PC-9 (cell line): ENCODE measurements around the gene SORT1. TPM values are rescaled to one million over a fixed set of nuclear protein-coding genes. Genes with fewer than 3 reads are reported as not detected.

Experiments used
- BruUV-seq: library from RNA; stranded (reverse); fragments of 400-500 nt; replicated peaks from 2 replicates; lab custom pipeline; 2021; lab: Mats Ljungman, UMichigan
- CTCF ChIA-PET: fragments of 300-600 bp; sonication (Branson Sonifier 250); formaldehyde crosslinking; loops from one replicate; lab custom pipeline; 2022; ENCODE audit warnings: antibody characterized with exemption; lab: Charles Lee
- POLR2A ChIA-PET: fragments of 300-600 bp; sonication (Branson Sonifier 250); formaldehyde crosslinking; loops from one replicate; lab custom pipeline; 2022; ENCODE audit warnings: antibody characterized with exemption; ENCODE audit not compliant: unreplicated experiment; lab: Charles Lee
- DNase-seq, 2 experiments: peaks; one replicate each; pipeline versions ENCODE4 v3.0.0 to v3.0.0-alpha.2; 2015 to 2022; ENCODE audit warnings: mixed read lengths in 1 of 2
- H2AFZ ChIP-seq: fragments of 200-600 bp; sonication (generic); 2 replicates; pipeline ENCODE4 v1.8.1; 2017; ENCODE audit warnings: antibody characterized with exemption
- H3F3A ChIP-seq: fragments of 200-600 bp; sonication (generic); 2 replicates; pipeline ENCODE4 v1.8.1; 2017; ENCODE audit warnings: antibody characterized with exemption, mild to moderate bottlenecking, low read depth; ENCODE audit not compliant: insufficient read depth
- H3K27ac ChIP-seq: fragments of 200-600 bp; sonication (generic); 2 replicates; pipeline ENCODE4 v1.6.1; 2016; ENCODE audit warnings: mixed run types
- H3K27me3 ChIP-seq: fragments of 200-600 bp; sonication (generic); 2 replicates; pipeline ENCODE4 v1.6.1; 2016; ENCODE audit warnings: low read depth, mixed run types; ENCODE audit not compliant: insufficient read depth
- H3K36me3 ChIP-seq: fragments of 200-600 bp; sonication (generic); 2 replicates; pipeline ENCODE4 v1.6.1; 2016; ENCODE audit warnings: low read depth, mixed run types
- H3K4me1 ChIP-seq: fragments of 200-600 bp; sonication (generic); replicated peaks from 2 replicates; pipeline ENCODE4 v1.6.1; 2016; ENCODE audit warnings: mixed run types; ENCODE audit not compliant: insufficient read depth
- H3K4me2 ChIP-seq: fragments of 200-600 bp; sonication (generic); 2 replicates; pipeline ENCODE4 v1.6.1; 2017; ENCODE audit warnings: mixed run types
- H3K4me3 ChIP-seq: fragments of 200-600 bp; sonication (generic); 2 replicates; pipeline ENCODE4 v1.6.1; 2016; ENCODE audit warnings: mixed run types
- H3K79me2 ChIP-seq: fragments of 200-600 bp; sonication (generic); 2 replicates; pipeline ENCODE4 v1.6.1; 2017; ENCODE audit warnings: low read depth, mixed run types
- H3K9me2 ChIP-seq: fragments of 200-600 bp; sonication (generic); 2 replicates; pipeline ENCODE4 v1.8.1; 2017; ENCODE audit warnings: mild to moderate bottlenecking; ENCODE audit not compliant: insufficient read depth
- H3K9me3 ChIP-seq: fragments of 200-600 bp; sonication (generic); 2 replicates; pipeline ENCODE4 v1.8.1; 2016; ENCODE audit warnings: low read depth; ENCODE audit not compliant: insufficient read depth
- H4K20me1 ChIP-seq: fragments of 200-600 bp; sonication (generic); 2 replicates; pipeline ENCODE4 v1.8.1; 2017; ENCODE audit not compliant: insufficient read depth
- CTCF ChIP-seq: fragments of 200-600 bp; sonication (generic); conservative IDR thresholded peaks from 2 replicates; pipeline ENCODE4 v1.6.1; 2017; ENCODE audit warnings: mixed run types, antibody characterized with exemption, mild to moderate bottlenecking, moderate library complexity
- EZH2 ChIP-seq: fragments of 200-600 bp; sonication (generic); IDR thresholded peaks from 2 replicates; pipeline ENCODE4 v1.8.0; 2017; ENCODE audit warnings: antibody characterized with exemption, low read depth
- intact Hi-C: fragments of 100-400 bp; cut with micrococcal nuclease; formaldehyde crosslinking; loops from one replicate; pipeline ENCODE4 v1.10.0; 2022; ENCODE audit not compliant: unreplicated experiment
- total RNA-seq: library from RNA; stranded (reverse); gene quantifications from 2 replicates; pipeline ENCODE4 v1.2.3, GENCODE V29; 2021

Gene SORT1
- total RNA-seq, 1 experiment from 2014 or later = 25.7 TPM

GRCh38 chr1:109273570-109274288 lies 124.0 kb downstream of the SORT1 start:
- H2AFZ ChIP-seq = no peak overlapping the region
- no TSS peak for BruUV-seq
- intact Hi-C loops = loop anchor here (1.0 kb wide), 1 partner anchor 10 kb away; no protein-coding TSS in a partner anchor
- ChIA-PET CTCF (interaction anchor here (0.7 to 0.9 kb wide), 2 partner anchors 124 to 126 kb away, joined by 3 read pairs; partner anchors contain the start of gene SORT1), POLR2A (interaction anchor here (0.8 to 1.0 kb wide), 2 partner anchors 19 to 24 kb away, joined by 3 to 7 read pairs; no protein-coding TSS in a partner anchor)
- H3K4me1 ChIP-seq = peaks cover 57% of the 10 kb centered on the region
- H3K27me3 ChIP-seq = no peaks in the 10 kb centered on the region
- no peaks in the 10 kb centered on the region for H3K9me3 ChIP-seq
- H3K4me3 ChIP-seq = peak overlapping the region; percentile 49
- no peaks in the 10 kb centered on the region for H3K36me3 ChIP-seq
- H4K20me1 ChIP-seq = no peaks in the 10 kb centered on the region
- H3K4me2 ChIP-seq = peak overlapping the region; percentile 80
- H3F3A ChIP-seq = peaks cover 48% of the 10 kb centered on the region
- peak overlapping the region; percentile 78 for H3K27ac ChIP-seq
- H3K9me2 ChIP-seq = no peaks in the 10 kb centered on the region
- DNase-seq = no peak
- no peak for TF ChIP-seq EZH2
- no peak for TF ChIP-seq CTCF
- peaks cover 23% of the 10 kb centered on the region for H3K79me2 ChIP-seq

GRCh38 chr1:109272831-109273547 lies 124.7 kb downstream of the SORT1 start:
- Histone ChIP-seq H2AFZ (no peak overlapping the region), H3K27me3 (no peaks in the 10 kb centered on the region), H3K36me3 (no peaks in the 10 kb centered on the region), H3K4me2 (peak overlapping the region; percentile 80), H3K9me2 (no peaks in the 10 kb centered on the region), H3K4me3 (peak overlapping the region; percentile 49; the same call in 1 of the 2 replicates), H4K20me1 (no peaks in the 10 kb centered on the region), H3K9me3 (no peaks in the 10 kb centered on the region), H3K27ac (peak overlapping the region; percentile 78), H3K79me2 (peaks cover 16% of the 10 kb centered on the region), H3K4me1 (peaks cover 54% of the 10 kb centered on the region), H3F3A (peaks cover 40% of the 10 kb centered on the region)
- BruUV-seq = no TSS peak
- peak; percentile 72 to 77 for DNase-seq
- TF ChIP-seq CTCF = peak; percentile 42; the same call in 1 of the 2 replicates
- no peak for TF ChIP-seq EZH2
- POLR2A ChIA-PET = interaction anchor here (0.6 to 1.0 kb wide), 3 partner anchors 19 to 613 kb away, joined by 3 to 7 read pairs (median 4); no protein-coding TSS in a partner anchor
- CTCF ChIA-PET = interaction anchor here (0.7 to 0.9 kb wide), 2 partner anchors 125 to 127 kb away, joined by 3 read pairs; partner anchors contain the start of gene SORT1
- intact Hi-C loops = no loop called here

GRCh38 chr1:109272021-109272799 lies 125.5 kb downstream of the SORT1 start:
- Histone ChIP-seq H3K36me3 (no peaks in the 10 kb centered on the region), H3K79me2 (peaks cover 10% of the 10 kb centered on the region), H3K9me2 (no peaks in the 10 kb centered on the region), H3K4me3 (no peak overlapping the region), H3K4me2 (peak overlapping the region; percentile 80), H3K27ac (peak overlapping the region; percentile 78; the same call in 1 of the 2 replicates), H2AFZ (no peak overlapping the region), H3K27me3 (no peaks in the 10 kb centered on the region), H4K20me1 (no peaks in the 10 kb centered on the region), H3K4me1 (peaks cover 48% of the 10 kb centered on the region), H3K9me3 (no peaks in the 10 kb centered on the region), H3F3A (peaks cover 33% of the 10 kb centered on the region)
- ChIA-PET POLR2A (no interaction called here), CTCF (no interaction called here)
- intact Hi-C loops = no loop called here
- DNase-seq = no peak
- no TSS peak for BruUV-seq
- TF ChIP-seq EZH2 = no peak
- no peak for TF ChIP-seq CTCF
